GM12872 (cell line): ENCODE measurements around the gene HES3.

ENCODE experiments used
- CTCF ChIP-seq: IDR thresholded peaks from 3 replicates; pipeline ENCODE4 v1.5.1; 2011; ENCODE audit warnings: low read depth, mild to moderate bottlenecking, low read length, moderate library complexity; ENCODE audit not compliant: insufficient read depth

The HES3 gene

GRCh38 chr1:6274102-6274501, 30.1 kb downstream of the HES3 start:
- TF ChIP-seq CTCF: no peak

GRCh38 chr1:6274622-6275139, 30.7 kb downstream of the HES3 start:
- no peak for TF ChIP-seq CTCF

- no peak for TF ChIP-seq CTCF
Measured at GRCh38 chr1:6275826-6276782, 32.1 kb downstream of the HES3 start.

- TF ChIP-seq CTCF: no peak
Measured at GRCh38 chr1:6276811-6277555, 33.0 kb downstream of the HES3 start.

GRCh38 chr1:6278263-6278662, 34.3 kb downstream of the HES3 start:
- TF ChIP-seq CTCF: no peak

- TF ChIP-seq CTCF: no peak
Measured at GRCh38 chr1:6279066-6279465, 35.1 kb downstream of the HES3 start.
